HG02840 (cell line): ENCODE measurements around the gene PPY.
"Not testable (repeated sequence)": the region's sequence is repeated elsewhere in the genome, so short reads cannot be mapped to it uniquely, and the experiment has no call there.

ENCODE experiments used
- ATAC-seq: cut with Tn5 transposase; IDR thresholded peaks from one replicate; pipeline ENCODE4 v1.9.1; 2021; ENCODE audit warnings: mild to moderate bottlenecking, moderate library complexity, moderate number of reproducible peaks; ENCODE audit not compliant: unreplicated experiment, low FRiP score

PPY gene

GRCh38 chr17:43967251-43967875, 25.1 kb upstream of the PPY start:
- ATAC-seq, result no peak

DNA sequence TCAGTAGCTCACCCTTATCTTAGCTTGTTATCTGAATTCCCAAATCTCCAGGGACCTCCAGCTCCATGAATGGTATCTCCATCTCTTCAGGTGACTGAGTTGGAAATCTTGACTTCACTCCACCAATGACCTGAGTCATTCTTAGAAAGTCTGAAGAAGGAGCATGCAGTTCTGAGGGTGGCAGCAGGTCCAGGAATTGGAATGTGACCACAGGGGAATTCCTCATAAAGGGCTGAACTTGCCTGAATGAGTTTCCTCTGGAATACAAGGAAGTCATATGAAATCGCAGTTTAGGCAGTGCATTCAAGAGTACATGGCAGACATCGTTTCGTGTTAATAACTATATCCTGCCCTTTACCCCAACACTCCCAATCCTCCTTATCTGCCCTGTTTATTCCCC, 24.0 kb upstream of the PPY start:
- no peak for ATAC-seq

- ATAC-seq, result no peak
Measured at GRCh38 chr17:43962479-43962878, 20.2 kb upstream of the PPY start.

GRCh38 chr17:43961954-43962353, 19.7 kb upstream of the PPY start:
- no peak for ATAC-seq

DNA sequence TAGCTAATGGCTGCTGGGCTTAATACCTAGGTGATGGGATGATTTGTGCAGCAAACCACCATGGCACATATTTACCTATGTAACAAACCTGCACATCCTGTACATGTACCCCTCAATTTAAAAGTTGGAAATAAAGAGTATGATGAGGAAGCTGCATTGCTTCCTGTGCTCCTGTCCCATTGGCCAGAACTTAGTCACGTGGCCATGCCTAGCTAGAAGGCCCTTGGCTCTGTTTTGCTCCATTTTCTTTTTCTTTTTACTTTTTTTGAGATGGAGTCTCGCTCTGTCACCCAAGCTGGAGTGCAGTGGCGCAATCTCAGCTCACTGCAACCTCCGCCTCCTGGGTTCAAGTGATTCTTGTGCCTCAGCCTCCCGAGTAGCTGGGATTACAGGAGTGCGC, 19.0 kb upstream of the PPY start:
- not testable (repeated sequence) for ATAC-seq

DNA sequence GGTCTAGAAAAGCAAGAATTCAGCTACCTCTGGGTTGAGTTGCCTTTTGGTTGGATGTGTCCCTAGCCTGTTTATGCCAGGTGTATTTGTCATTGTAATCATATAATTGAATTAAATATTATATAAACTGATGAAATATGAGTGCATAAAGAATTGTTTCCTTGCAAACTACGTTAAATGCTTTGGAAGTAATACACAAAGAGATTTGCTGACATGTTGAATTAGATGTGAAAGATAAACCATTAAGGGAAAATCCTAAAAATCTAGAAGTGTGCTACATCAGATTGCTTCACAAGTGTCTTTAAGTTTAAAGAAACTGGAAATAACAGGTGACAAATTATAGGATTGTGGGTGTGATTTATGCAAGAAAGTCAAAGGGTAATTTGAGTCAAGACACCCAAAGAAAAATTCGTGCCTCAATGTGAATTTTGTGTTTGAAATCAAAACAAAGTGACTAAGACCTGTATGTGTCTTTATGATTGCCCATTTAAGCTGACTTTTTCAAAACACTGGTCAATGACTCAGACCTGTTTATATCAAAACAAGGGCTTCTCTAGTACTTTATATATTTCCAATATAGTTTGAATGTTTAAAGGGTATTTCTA, 16.6 kb upstream of the PPY start:
- no peak for ATAC-seq

GRCh38 chr17:43956222-43956621, 13.9 kb upstream of the PPY start:
- ATAC-seq, result no peak

DNA sequence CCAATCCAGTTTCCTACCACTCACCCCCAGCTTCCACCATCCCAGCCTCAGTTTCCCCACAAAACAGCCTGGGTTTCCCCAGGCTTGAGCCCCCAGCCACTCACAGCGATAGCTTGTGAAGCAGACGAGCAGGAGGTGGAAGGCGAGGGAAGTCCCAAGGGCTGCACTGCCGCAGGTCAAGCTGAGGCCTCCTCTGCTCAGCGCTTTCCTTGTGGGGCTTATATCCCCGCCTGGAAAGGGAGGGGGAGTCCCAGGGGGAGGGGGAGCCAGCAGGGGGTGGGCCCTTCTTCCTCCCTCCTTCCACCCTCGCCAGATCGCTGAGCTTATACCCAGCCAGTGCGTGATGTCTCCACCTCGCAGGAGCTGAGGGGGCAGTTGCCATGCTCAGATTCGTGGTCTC, 11.5 kb upstream of the PPY start, which contains the start of gene PYY:
TSS of gene PYY (minus strand) at position 195 of the 400 bp plus-strand sequence. CDS start 457 bp downstream, outside the sequence.
- no peak for ATAC-seq

- ATAC-seq, result no peak
Measured at GRCh38 chr17:43952724-43953666, 10.7 kb upstream of the PPY start.

DNA sequence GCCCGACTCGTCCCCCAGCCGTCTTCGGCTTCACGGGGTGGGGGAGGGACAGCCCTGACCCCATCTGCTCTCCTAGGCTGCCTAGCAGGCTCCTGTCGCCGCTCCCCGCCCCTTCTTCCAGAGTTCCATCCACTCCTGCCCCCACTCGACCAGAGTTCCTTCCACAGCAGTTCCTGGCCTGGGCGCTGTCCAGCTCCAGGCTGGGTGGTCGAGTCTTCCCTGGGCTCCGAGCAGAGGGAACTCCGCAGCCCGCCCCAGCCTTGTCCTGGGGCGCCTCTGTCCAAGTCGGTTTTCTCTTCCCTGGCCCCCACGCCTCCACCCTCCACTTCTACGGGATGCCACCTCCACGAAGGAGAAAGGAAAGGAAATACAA, 10.1 kb upstream of the PPY start:
- no peak for ATAC-seq

GRCh38 chr17:43951750-43952149, 9.5 kb upstream of the PPY start:
- ATAC-seq, result no peak

DNA sequence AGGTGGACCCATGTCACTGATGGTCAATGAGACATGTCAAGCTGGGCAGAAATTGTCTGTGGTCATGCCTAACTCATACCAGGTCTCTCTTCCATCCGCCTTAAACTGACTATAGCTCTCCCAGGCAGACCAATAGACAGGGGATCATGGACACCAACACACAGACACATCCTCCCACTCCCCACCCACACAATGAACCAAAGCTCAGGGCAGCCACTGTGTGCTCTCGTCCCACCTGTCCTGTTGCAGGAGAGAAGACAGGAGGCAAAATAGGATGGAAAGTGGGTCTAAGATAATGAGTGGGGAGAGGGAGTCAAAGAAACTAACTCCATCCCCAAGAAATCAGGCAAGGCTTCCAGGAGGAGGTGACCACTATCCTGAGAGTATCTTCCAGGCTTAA, 8.3 kb upstream of the PPY start:
- no peak for ATAC-seq

DNA sequence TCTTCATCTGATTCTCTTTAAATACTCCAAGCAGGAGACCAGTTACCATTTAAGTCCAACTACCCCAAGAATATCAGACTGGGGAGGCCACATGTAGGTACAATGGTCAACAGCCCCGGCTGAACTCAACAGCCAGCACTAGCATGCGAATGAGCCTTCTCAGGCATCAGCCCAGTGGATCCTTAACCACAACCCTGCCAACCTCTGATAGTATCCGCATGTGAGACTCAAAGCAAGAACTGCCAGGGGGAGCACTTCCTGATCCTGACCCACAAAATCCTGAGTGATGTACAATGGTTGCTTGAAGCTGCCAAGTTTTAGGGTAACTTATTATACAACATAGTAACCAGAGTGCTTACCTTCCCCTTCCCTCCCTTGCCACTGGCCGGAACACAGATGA, 7.5 kb upstream of the PPY start:
- no peak for ATAC-seq

DNA sequence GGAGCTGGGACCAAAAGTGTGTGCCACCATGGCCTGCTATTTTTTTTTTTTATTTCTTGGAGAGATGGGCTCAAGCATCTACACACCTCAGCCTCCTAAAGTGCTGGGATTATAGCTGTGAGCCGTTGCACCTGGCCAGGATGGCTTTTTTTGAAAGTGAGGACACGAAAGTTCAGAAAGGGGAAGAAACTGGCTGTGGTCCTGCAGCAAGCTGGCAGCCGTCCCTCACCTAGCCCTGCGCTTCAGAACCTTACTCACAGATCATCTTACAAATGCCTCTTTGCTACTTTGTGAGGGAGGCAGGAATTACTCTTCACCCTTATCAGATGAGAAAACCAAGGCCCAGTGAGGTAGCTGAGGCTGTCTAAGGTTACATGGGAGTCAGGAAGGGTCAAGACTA, 4.5 kb upstream of the PPY start:
- ATAC-seq, result no peak

DNA sequence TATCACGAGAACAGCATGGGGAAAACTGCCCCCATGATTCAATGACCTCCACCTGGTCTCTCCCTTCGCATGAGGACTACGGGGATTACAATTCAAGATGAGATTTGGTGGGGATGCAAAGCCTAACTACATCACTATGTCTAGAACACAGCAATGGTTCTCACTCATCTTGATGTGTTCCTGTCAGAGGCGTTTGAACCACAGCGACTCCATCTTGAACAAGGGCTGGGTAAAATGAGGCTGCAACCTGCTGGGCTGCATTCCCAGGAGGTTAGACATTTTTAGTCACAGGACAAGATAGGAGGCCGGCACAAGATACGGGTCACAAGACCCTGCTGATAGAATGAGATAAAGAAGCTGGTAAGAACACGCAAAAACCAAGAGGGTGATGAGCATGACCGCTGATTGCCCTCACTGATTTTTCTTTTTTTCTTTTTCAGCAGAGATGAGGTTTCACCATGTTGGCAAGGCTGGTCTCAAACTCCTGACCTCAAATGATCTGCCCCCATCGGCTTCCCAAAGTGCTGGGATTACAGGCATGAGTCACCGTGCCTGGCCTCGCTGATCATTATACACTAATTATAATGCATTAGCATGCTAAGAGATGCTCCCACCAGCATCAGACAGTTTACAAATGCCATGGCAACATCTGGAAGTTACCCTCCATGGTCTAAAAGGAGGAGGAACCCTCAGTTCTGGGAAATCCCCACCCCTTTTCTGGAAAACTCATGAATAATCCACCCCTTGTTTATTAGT, 3.0 kb upstream of the PPY start:
- no peak for ATAC-seq

DNA sequence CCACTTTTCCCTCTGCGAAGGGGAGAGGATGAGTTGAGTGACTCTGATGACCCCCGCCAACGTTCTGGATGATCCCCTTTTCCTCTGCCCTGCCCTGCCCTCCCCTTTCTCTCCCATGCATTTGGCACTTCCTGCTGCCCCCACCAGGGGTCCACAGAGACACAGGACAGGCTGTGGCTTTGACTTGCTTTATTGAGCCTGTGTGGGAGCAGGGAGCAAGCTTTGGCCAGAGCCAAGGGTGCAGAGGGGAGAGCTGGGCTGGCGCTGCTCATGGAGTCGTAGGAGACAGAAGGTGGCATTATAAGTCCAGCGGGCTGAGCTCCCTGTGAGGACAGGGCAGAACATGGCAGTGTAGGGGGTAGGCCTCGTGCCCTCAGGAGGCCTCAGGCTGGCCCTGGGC, 1.6 kb downstream of the PPY start:
- no peak for ATAC-seq

GRCh38 chr17:43939886-43940285, 2.4 kb downstream of the PPY start:
- ATAC-seq, result no peak

- ATAC-seq, result not testable (repeated sequence)
Measured at GRCh38 chr17:43939452-43939851, 2.8 kb downstream of the PPY start.

GRCh38 chr17:43938838-43939182, 3.5 kb downstream of the PPY start:
- no peak for ATAC-seq

DNA sequence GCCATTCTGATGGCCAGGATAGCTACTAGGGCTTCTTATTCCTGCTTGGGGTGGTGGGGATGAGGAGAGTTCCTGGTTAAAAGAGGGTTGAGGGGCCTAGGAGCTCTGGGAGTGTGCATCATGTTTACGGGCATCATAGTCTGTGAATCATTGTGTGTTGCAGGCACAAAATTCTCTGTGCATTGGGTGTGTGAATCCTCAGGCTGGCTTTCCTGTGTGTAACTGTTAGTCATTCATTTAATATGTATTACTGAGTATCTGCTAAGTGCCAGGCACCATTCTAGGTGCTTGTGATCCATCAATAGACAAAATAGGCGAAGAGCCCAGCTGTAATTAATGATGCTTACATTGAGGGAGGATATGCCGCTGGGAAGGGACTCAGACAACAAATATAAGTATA, 5.8 kb downstream of the PPY start:
- no peak for ATAC-seq

DNA sequence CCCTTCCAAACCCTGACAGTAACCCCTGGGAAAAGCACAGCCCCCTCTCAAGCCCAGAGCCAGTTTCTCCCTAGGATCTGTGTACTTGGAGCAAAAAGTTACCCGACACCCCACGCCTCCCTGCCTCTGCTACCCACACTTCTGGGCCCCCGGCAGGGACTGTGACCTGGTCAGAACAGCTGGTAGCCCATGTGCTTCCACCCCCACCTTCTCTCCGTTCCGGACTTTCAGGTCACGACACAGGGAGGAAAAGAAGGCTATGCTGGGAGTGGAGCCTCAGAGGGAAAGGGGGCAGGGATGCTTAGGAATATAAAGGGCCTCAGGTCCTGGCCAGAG, 6.4 kb downstream of the PPY start:
- ATAC-seq, result no peak
